ENCODE measurements around the gene SLC22A15.

SLC22A15 gene

DNA sequence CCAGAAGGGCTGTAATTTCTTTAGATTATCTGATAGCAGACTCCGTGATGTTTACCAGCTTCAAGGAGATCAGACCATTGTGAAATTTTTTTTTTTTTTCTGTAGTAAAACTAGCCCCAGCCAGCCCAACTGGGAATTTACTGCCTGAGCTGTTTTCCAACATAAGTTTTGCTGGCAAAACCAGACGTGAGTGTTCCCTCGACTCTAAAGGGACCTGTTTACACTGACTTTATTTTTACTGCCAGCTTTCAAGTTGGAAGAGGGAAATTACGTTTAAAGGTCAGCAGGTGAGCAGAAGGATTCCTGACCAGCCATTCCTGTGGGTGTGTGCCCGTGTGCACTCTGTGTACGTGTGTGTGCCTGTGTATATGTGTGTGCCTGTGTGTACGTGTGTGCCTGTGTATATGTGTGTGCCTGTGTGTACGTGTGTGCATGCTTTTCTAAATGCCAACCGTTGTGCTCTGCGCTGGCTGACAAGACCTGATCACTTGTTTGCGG is 135.3 kb downstream of the SLC22A15 start:
- H3K27ac ChIP-seq (ENCODE audit: low read depth, low read length) = no peak overlapping the region
- H3K9ac ChIP-seq (ENCODE audit: low read depth in 1 of 2, low read length in 2 of 2) = no peak overlapping the region
- H3K9me3 ChIP-seq (ENCODE audit: control insufficient read depth in 1 of 2, low read length in 2 of 2) = no peaks in the 10 kb centered on the region

DNA sequence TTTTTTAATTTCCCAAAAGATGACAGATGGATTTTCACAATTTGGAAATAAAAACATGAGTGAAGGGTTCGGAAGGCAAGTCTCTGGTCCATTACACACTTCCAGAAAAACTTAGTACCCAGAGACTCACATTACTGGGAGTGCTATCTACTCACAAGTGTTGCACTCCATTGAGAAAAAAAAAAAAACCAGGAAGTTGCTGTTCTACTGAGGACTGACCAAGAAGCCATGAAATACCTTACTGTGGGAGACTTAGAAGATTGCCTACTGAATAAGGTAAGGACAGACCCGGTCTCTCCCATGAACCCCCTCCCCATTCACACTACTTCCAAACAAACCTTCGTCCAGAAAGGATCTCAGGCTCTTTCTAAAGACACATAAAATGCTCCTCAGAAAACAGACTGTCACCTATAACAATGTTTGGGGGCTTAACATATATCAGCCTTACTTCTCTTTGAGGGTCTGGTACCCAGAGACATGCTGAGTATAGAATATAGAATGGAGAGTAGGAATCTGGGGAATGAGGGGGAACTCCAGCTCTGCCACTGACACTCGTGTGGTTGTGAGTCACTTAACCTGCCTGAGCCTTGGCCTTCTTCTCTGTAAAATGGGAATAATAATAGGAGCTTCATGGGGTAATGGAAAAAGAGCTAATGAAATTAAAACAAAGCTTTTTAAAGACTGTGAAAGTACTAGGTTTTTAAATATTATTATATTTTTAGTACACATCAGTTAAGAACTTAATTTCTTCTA is 136.3 kb downstream of the SLC22A15 start:
- Histone ChIP-seq H3K27me3 (ENCODE audit: control insufficient read depth in 1 of 2, insufficient read depth in 2 of 2, low read length in 2 of 2) (no peaks in the 10 kb centered on the region), H3K9me3 (ENCODE audit: control insufficient read depth in 1 of 2, low read length in 2 of 2) (no peaks in the 10 kb centered on the region), H3K4me3 (ENCODE audit: low read depth in 1 of 2, low read length in 2 of 2) (no peak overlapping the region), H3K4me1 (ENCODE audit: control insufficient read depth in 1 of 2, insufficient read depth in 2 of 2, low read length in 2 of 2) (peaks cover 20 to 22% of the 10 kb centered on the region in 2 donors), H3K27ac (ENCODE audit: low read depth, low read length) (no peak overlapping the region), H3K9ac (ENCODE audit: low read depth in 1 of 2, low read length in 2 of 2) (no peak overlapping the region), H3K36me3 (ENCODE audit: control insufficient read depth in 1 of 2, insufficient read depth in 2 of 2, low read length in 2 of 2) (no peaks in the 10 kb centered on the region)

More for the DNA sequence above, 135.3 kb downstream of the SLC22A15 start:
- Histone ChIP-seq H3K4me3 (ENCODE audit: low read depth in 1 of 2, low read length in 2 of 2) (peak overlapping the region in 1 of 2 donors; percentile 16), H3K36me3 (ENCODE audit: control insufficient read depth in 1 of 2, insufficient read depth in 2 of 2, low read length in 2 of 2) (no peaks in the 10 kb centered on the region), H3K4me1 (ENCODE audit: control insufficient read depth in 1 of 2, insufficient read depth in 2 of 2, low read length in 2 of 2) (peaks cover 20 to 22% of the 10 kb centered on the region in 2 donors), H3K27me3 (ENCODE audit: control insufficient read depth in 1 of 2, insufficient read depth in 2 of 2, low read length in 2 of 2) (no peaks in the 10 kb centered on the region)

DNA sequence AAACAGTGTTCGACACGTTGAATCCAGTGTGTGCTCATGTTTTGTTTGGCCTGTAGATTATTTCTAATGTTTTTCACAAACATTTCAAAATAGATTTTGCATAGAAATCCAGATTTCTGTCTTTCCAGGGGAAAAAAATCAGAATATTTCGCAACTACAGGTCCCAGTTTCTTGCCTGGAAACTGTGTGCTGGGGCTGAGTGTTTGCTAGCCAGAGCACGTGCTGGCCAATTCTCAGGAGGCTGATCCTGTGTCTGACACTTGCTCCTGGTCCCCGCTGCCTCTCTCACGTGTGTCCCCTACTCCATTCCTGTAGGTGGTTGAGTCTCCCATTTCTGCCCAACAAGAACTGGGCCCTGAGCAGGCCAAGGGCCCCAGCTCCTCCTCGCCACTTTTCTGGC is 137.3 kb downstream of the SLC22A15 start:
- H3K36me3 ChIP-seq (ENCODE audit: control insufficient read depth in 1 of 2, insufficient read depth in 2 of 2, low read length in 2 of 2) = no peaks in the 10 kb centered on the region
- H3K9ac ChIP-seq (ENCODE audit: low read depth in 1 of 2, low read length in 2 of 2) = no peak overlapping the region
- H3K27ac ChIP-seq (ENCODE audit: low read depth, low read length) = no peak overlapping the region
- no peak overlapping the region for H3K4me3 ChIP-seq (ENCODE audit: low read depth in 1 of 2, low read length in 2 of 2)
- H3K9me3 ChIP-seq (ENCODE audit: control insufficient read depth in 1 of 2, low read length in 2 of 2) = no peaks in the 10 kb centered on the region
- H3K4me1 ChIP-seq (ENCODE audit: control insufficient read depth in 1 of 2, insufficient read depth in 2 of 2, low read length in 2 of 2) = peaks cover 20 to 22% of the 10 kb centered on the region in 2 donors
- no peaks in the 10 kb centered on the region for H3K27me3 ChIP-seq (ENCODE audit: control insufficient read depth in 1 of 2, insufficient read depth in 2 of 2, low read length in 2 of 2)

DNA sequence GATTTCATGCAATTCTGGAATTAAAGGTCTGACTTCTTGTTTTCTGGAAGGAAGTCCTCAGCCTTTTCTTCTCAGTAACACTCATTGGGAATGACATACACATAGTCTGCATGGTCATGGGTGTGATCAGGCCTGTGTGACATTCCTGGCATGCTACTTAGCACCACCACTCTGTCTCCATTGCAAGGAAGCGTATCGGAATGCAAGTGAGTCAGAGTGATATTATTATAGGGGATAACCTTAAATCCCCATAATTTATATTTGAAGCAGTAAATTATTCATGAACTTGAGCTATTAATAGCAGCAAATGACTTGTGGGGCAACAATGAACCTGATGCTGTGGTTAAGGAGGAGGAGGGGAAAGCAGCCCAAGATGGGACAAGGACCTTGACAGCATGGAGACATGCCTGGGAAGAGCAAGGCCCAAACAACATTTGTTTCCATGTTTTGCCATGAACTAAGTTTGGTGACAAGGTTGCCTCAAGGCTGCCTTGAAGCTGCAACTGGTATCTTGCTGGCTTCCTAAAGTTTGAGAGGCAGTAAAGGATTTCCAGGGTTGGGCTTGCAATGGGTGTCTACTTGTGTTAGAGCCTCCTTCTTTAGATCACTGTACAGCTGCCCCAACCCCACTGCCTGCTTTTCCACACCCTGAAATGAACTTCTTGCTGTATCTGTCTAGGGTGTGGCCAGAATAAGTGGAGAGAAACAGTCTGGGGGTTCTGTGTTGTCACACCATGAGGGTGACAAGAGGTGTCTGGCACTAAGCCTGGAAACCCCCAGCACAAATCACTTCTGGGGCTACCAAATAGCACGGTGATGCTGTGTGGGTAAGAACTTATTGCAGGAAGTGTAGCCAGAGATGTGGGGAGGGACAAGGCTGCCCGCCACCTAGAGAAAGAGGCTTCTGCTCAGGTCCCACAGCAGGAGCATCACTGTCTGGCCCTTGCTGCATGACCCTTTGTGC is 139.4 kb downstream of the SLC22A15 start:
- Histone ChIP-seq H3K9me3 (ENCODE audit: control insufficient read depth in 1 of 2, low read length in 2 of 2) (no peaks in the 10 kb centered on the region), H3K4me1 (ENCODE audit: control insufficient read depth in 1 of 2, insufficient read depth in 2 of 2, low read length in 2 of 2) (peaks cover 13% of the 10 kb centered on the region in 2 donors), H3K27me3 (ENCODE audit: control insufficient read depth in 1 of 2, insufficient read depth in 2 of 2, low read length in 2 of 2) (no peaks in the 10 kb centered on the region), H3K4me3 (ENCODE audit: low read depth in 1 of 2, low read length in 2 of 2) (no peak overlapping the region), H3K27ac (ENCODE audit: low read depth, low read length) (no peak overlapping the region), H3K36me3 (ENCODE audit: control insufficient read depth in 1 of 2, insufficient read depth in 2 of 2, low read length in 2 of 2) (no peaks in the 10 kb centered on the region), H3K9ac (ENCODE audit: low read depth in 1 of 2, low read length in 2 of 2) (no peak overlapping the region)

DNA sequence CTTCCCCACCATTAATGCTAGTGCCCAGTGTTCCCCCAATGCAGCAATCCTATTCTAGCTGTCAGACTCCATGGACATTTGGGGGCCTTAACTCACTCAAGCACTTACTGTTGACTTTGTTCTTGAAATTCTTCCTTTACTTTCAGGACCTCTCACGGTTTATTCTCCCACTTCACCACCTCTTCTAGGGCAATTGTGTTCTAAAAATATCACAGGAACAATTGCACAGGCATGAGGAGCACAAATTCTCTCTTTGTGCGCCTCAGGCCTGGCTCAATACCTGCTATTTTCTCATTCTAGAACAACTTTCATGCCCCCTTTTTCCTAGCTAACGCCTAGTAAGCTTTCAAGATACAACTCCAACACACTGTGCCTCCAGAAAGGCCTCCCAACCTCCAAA is 142.2 kb downstream of the SLC22A15 start:
- Histone ChIP-seq H3K4me3 (ENCODE audit: low read depth in 1 of 2, low read length in 2 of 2) (no peak overlapping the region), H3K27ac (ENCODE audit: low read depth, low read length) (no peak overlapping the region), H3K27me3 (ENCODE audit: control insufficient read depth in 1 of 2, insufficient read depth in 2 of 2, low read length in 2 of 2) (no peaks in the 10 kb centered on the region), H3K36me3 (ENCODE audit: control insufficient read depth in 1 of 2, insufficient read depth in 2 of 2, low read length in 2 of 2) (no peaks in the 10 kb centered on the region), H3K9ac (ENCODE audit: low read depth in 1 of 2, low read length in 2 of 2) (no peak overlapping the region), H3K4me1 (ENCODE audit: control insufficient read depth in 1 of 2, insufficient read depth in 2 of 2, low read length in 2 of 2) (peaks cover 4 to 8% of the 10 kb centered on the region in 2 donors), H3K9me3 (ENCODE audit: control insufficient read depth in 1 of 2, low read length in 2 of 2) (no peaks in the 10 kb centered on the region)

Data from duodenal mucosa (tissue), 2 donors.